LNCAP (cell line): ENCODE data around the gene TOR4A.

Source experiments
- TF ChIP-seq, protein P1 (sequence below): fragments of 450-650 bp; IDR thresholded peaks from 2 replicates; pipeline ENCODE4 v1.5.1; 2017; ENCODE audit warnings: mild to moderate bottlenecking

TOR4A gene

DNA sequence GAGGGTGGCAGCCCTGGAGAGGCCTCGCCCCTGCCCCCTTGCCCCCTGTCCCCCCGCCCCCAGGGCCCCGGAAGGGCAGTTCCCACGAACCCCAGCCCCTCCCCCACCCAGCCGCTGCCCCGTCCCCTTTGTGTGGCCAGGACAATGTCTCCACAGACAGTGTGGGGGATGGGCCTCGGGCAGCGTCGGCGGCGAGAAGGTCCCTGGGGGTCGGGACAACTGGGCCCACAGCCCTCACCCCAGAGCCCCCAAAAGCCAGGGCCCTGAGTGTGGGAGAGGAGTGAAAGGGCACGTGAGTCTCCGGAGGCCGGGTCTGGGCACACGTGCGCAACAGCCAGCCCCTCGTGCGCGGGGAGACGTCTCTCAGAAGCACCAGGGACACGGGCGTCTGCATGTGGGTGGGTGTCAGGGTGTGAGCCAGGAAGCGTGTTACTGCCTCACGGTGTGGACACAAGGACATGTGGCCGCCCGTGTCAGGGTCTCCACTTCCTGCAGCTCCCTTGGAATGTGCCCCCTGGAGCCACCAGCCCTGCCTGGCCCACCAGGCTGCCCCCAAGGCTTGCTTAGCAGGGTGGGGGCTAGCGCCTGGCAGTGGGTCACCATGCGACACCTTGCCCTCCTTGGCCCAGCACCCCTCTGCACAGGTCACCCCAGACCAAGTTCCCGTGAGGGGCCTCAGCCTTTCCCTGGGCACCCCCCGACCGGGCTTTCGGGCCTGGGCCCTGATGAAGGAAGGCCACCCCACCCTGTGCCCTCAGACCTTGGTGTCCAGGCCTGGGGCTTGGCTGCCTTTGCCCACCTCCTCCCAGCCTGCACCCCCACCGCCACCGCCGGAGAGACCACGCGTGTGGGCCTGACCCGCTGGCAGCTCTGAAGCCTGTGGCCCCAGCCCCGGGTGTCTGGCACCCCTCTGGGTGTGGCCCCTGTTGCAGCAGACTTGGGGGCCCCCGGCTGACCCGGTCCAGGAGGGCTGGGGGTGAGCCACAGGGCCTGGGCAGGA lies 37.3 kb downstream of the TOR4A start:
- TF ChIP-seq, protein P1, sequence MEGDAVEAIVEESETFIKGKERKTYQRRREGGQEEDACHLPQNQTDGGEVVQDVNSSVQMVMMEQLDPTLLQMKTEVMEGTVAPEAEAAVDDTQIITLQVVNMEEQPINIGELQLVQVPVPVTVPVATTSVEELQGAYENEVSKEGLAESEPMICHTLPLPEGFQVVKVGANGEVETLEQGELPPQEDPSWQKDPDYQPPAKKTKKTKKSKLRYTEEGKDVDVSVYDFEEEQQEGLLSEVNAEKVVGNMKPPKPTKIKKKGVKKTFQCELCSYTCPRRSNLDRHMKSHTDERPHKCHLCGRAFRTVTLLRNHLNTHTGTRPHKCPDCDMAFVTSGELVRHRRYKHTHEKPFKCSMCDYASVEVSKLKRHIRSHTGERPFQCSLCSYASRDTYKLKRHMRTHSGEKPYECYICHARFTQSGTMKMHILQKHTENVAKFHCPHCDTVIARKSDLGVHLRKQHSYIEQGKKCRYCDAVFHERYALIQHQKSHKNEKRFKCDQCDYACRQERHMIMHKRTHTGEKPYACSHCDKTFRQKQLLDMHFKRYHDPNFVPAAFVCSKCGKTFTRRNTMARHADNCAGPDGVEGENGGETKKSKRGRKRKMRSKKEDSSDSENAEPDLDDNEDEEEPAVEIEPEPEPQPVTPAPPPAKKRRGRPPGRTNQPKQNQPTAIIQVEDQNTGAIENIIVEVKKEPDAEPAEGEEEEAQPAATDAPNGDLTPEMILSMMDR, result no peak

DNA sequence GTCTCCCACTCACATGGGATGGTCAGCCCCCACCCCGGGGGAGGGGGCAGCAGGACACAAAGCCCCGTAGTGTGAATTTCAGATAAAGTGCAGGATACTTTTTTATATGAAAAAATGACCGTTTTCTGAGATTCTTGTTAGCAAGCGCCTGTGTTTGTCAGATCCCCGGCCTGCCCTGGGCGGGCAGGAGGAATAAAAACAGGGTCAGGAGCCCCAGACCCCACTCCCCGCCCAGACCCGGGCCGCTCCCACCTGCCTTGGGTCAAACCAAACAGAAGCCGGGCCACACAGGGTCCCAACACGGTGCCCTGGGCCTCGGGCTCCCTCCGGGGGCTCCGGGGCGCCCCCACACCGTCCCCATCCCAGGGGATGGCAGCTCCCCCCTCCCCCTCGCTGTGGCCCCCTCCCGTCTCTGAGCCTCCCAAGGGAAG lies 38.1 kb downstream of the TOR4A start:
- TF ChIP-seq, protein P1, result no peak

DNA sequence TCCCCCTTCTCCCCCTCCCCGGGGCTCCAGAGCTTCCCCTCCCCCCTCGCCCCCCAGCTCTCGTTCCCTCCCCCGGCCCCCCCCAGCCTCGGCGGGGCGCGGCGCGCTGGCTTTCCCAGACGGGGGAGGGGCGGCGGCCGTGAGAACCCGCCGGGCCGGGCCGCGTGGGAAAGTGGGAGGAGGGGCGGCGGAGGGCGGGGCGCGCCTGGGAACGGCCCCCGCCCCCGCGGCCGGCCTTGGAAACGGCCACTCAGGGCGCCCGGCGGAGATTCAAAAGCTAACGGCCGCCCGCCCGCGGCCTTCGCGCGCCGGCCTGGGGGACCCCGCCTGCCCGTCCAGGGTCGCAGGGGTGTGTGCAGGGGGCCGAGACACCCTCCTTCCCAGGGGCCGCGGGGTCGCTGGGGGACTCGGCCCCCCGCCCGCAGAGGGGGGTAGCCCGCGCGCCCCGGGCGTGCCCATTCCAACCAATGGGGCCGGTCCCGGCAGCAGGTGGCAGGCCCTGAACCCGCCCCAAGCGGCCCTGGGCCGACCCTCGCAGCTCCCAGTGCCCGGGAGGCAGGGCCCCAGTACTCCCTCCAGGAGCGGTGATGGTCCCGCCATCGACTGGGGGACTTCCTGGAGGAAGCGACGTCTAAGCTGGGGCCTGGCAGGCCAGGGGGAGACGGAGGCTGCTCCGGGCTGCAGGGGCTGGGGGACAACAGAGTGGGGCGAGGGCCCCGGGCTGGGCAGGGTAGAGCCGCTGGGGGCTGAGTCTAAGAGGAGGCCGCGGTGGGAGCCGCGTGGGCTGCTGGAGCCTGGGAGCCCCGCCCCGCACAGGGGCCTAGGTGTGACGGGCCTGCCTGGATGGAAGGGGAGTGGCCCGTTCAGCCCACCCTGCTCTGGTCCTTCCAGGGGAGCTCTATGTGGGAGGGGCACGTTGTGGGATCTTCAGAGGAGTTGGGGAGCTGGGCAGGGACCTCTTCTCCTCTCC lies 38.8 kb downstream of the TOR4A start:
- TF ChIP-seq, protein P1, result no peak

DNA sequence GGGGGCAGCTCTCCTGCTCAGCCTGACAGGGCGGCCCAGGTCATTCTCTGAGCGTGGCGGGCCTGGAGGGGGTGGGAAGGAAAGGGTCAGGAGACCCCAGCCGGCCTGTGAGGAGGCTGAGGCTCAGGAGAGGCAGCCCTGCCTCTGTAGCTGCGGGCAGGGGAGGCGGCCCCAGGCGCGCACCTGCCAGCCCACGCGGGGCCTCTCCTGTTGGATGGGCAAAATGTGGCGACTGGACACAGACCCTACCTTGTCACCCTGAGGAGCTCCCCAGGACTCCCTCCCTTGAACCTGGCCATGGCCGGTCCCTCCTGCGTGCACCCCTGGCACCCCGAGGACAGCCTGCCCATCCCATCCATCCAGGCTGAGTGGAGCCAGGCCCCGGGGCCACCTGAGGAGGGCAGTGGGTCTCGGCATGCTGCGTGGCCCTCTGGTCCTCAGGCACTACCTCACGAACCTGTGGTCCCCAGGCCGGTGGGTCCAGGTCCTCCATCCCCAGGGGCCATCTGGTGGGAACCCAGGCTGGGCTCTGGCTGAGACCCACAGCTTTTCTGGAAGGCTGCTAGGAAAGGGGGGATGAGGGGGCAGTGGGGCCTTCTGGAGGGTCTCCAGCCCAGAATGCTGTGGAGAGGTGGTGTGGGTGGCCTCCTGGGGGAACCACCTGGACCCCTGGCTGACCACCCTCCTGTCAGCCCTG lies 39.6 kb downstream of the TOR4A start:
- TF ChIP-seq, protein P1, result no peak

DNA sequence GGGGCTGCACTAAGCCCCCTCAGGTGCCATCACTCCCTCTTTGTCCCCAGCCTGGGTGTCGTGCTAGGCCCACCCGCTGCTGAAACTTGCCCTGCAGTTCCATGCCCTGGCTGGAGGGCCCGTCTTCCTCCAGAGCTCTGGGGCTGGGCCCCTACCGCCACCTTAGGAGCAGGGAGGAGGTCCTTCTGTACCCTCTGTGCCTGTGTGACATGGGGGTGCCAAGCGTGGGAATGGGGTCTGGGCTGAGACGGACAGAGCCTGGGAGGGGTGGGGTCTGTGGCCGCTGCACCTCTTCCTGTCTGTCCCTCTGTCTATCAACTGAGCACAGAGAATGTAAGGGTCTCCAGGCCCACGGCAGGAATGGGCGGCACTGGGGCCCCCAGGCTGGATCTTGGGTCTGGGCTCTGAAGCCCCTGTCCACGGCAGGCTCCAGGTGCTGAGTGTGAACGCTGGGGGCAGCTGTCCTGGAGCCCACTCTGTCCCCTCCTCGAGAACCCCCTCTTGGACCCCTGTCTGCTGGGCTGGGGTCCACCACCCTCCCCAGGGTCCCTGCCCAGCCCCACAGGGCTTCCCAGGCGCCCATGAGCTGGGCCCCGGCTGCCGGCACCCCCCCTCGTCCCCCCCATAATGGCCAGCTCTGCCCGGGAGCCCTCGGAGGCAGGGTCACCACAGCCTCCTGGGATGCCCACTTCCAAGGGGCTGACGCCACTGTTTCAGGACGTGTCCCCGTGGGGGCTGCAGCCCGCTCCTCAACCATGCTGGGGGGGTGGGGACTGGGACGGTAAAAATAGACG lies 40.4 kb downstream of the TOR4A start:
- TF ChIP-seq, protein P1, result no peak

DNA sequence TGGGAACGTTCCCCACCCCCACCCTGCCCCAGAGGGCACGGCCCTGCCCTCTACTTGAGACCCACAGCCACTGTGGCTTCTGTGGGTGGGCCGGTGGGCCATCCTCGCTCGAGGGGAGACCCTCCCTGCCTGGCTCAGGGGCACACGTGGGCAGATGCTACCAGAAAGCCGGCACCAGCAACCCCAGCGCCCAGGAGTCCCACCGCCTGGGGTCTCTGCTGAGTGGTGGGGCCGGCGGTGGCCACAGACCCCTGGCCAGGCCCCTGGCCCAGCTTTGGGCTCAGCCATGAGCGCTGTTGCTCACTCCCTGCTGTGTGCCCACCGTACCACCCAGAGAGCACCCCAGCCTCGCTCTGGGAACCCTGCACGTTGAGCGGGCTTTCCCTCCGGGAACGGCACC lies 41.1 kb downstream of the TOR4A start:
- TF ChIP-seq, protein P1, result no peak
